ENCODE measurements around the gene RREB1.

Gene RREB1

DNA sequence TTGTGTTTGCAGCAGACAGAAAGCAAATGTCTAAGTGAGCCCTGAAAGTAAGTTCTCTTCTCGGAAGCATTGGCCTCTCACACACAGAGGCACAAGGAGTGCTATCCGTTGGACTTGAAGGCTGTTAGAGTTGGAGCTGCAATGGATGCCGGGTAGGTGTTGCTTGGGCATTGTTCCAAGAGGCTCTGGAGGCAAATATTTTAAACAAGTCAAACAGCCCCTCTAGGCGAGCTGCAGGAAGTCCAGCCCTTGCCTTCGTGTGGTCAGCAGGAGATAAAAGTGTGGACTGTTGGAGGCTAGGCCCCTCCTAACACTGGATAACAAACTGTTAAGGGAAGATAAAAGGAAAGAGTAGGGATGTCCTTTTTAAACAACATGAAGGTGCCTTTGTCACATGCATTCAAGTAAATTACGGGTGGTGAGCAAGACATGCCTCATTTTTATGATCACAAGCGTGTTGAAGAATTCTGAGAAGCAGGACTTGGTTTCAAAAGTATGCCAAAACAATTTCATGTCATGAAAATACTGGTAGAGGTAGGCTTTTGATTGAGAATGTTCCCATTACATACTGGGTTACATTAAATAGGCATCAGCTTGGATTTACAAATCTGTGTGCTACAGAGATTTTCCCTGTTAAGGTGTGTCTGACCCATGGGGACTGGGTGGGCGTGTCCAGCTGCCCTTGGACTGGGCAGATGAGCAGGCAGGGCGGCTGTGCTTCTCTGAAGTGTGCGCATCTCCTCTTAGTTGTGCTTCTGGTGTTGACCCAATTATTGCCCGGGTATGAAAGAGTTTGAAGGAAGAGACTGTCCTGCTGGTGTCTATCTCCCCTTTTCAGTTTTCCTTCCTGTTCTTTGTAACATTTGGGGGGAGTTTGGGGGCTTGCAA lies 57.5 kb downstream of the RREB1 start:
- no peaks in the 10 kb centered on the region for H3K9me2 ChIP-seq (replicated peaks; ENCODE audit: control insufficient read depth, low read length)
- H3K27ac ChIP-seq (ENCODE audit: low read depth, low read length), result no peak overlapping the region
- H3K36me3 ChIP-seq (ENCODE audit: control insufficient read depth, low read length), result no peaks in the 10 kb centered on the region
- H3K4me3 ChIP-seq (ENCODE audit: low read length), result no peak overlapping the region
- no peak overlapping the region for H3K4me2 ChIP-seq (ENCODE audit: low read length)
- H3K27me3 ChIP-seq (ENCODE audit: control insufficient read depth, low read length), result no peaks in the 10 kb centered on the region
- peaks cover 21% of the 10 kb centered on the region for H3K4me1 ChIP-seq (ENCODE audit: control insufficient read depth, low read length)
- peaks cover 32% of the 10 kb centered on the region for H4K20me1 ChIP-seq (ENCODE audit: control insufficient read depth, insufficient read depth, low read depth, low read length)
- H3K79me2 ChIP-seq (ENCODE audit: control insufficient read depth, low read length), result peaks cover 79% of the 10 kb centered on the region
- no peaks in the 10 kb centered on the region for H3K9me3 ChIP-seq (ENCODE audit: control insufficient read depth, insufficient read depth, low read length)
- TF ChIP-seq, protein P1, sequence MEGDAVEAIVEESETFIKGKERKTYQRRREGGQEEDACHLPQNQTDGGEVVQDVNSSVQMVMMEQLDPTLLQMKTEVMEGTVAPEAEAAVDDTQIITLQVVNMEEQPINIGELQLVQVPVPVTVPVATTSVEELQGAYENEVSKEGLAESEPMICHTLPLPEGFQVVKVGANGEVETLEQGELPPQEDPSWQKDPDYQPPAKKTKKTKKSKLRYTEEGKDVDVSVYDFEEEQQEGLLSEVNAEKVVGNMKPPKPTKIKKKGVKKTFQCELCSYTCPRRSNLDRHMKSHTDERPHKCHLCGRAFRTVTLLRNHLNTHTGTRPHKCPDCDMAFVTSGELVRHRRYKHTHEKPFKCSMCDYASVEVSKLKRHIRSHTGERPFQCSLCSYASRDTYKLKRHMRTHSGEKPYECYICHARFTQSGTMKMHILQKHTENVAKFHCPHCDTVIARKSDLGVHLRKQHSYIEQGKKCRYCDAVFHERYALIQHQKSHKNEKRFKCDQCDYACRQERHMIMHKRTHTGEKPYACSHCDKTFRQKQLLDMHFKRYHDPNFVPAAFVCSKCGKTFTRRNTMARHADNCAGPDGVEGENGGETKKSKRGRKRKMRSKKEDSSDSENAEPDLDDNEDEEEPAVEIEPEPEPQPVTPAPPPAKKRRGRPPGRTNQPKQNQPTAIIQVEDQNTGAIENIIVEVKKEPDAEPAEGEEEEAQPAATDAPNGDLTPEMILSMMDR (IDR thresholded peaks at IDR 0.05; ENCODE audit: low read depth, low read length, poor library complexity, severe bottlenecking), result no peak
- TF ChIP-seq EZH2phosphoT487 (IDR thresholded peaks at IDR 0.05; ENCODE audit: borderline replicate concordance, low read length), result no peak
- no peaks in the 10 kb centered on the region for H3F3A ChIP-seq (ENCODE audit: control insufficient read depth, insufficient read depth)

DNA sequence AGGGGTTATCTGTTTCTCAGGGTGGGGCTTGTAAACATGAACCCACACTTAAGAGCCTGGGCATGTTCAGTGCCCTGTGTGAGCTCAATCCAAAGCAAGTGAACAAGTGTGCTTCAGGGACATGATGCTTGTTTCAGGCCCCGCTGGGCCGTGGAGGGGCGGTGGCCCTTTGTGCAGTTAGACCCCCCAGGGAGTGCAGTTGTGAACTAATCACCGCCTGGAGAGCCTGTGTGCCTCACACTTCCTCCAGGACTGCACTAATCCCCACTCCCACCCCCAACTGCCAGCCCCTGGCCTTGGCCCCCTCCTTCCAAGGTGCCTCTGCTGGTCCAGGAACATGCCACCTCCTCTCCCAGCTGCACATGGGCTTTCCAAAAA lies 58.1 kb downstream of the RREB1 start:
- H3K36me3 ChIP-seq (ENCODE audit: control insufficient read depth, low read length), result no peaks in the 10 kb centered on the region
- no peaks in the 10 kb centered on the region for H3K9me2 ChIP-seq (replicated peaks; ENCODE audit: control insufficient read depth, low read length)
- peaks cover 79% of the 10 kb centered on the region for H3K79me2 ChIP-seq (ENCODE audit: control insufficient read depth, low read length)
- peaks cover 28% of the 10 kb centered on the region for H3K4me1 ChIP-seq (ENCODE audit: control insufficient read depth, low read length)
- no peaks in the 10 kb centered on the region for H3K9me3 ChIP-seq (ENCODE audit: control insufficient read depth, insufficient read depth, low read length)
- no peak for TF ChIP-seq EZH2phosphoT487 (IDR thresholded peaks at IDR 0.05; ENCODE audit: borderline replicate concordance, low read length)
- TF ChIP-seq, protein P1 (IDR thresholded peaks at IDR 0.05; ENCODE audit: low read depth, low read length, poor library complexity, severe bottlenecking), result no peak
- no peak overlapping the region for H3K27ac ChIP-seq (ENCODE audit: low read depth, low read length)
- H3K27me3 ChIP-seq (ENCODE audit: control insufficient read depth, low read length), result no peaks in the 10 kb centered on the region
- no peak overlapping the region for H3K4me2 ChIP-seq (ENCODE audit: low read length)
- peaks cover 33% of the 10 kb centered on the region for H4K20me1 ChIP-seq (ENCODE audit: control insufficient read depth, insufficient read depth, low read depth, low read length)
- H3K4me3 ChIP-seq (ENCODE audit: low read length), result no peak overlapping the region
- no peaks in the 10 kb centered on the region for H3F3A ChIP-seq (ENCODE audit: control insufficient read depth, insufficient read depth)

DNA sequence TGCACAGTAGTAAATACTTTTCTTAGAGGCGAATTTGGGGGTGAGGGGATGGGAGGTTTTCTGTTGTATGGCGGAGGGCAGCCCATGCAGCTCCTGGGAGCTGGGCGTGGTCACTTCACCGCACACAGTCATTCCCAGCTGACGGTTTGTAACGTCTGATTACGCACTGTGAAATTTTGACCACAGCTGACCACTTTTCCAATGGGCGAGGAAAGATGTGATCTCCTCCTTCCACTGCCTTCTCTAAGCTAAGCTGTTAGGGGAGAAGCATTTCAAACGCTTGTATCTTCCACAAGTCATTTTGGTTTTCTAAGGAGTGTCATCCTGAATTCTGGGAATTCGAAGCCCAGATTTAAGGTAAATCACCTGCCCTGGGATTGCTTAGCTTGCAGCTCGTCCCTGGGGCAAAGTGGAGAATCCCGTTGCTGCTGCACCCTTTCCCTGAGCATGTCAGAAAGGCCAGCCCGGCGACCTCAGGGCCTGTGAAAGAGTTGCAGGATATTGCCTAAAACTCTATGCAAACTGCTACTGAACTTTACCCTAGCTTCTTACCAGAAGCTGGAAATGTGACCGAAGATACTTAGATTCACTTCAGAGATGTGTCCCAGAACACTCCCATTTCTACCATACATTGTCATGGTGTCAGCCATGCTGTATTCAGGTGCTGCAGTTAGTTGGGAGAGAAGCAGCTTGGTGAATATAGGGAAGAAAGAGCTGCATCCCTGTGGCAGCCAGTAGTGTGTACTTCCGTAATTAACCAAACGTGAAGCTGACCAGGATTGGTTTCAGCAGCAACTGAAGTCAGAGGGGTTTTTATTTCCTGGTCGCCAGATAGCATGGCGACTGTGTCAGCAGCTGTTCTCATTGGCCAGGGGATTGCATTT lies 58.9 kb downstream of the RREB1 start:
- H3K9me3 ChIP-seq (ENCODE audit: control insufficient read depth, insufficient read depth, low read length), result no peaks in the 10 kb centered on the region
- no peak for TF ChIP-seq EZH2phosphoT487 (IDR thresholded peaks at IDR 0.05; ENCODE audit: borderline replicate concordance, low read length)
- TF ChIP-seq, protein P1 (IDR thresholded peaks at IDR 0.05; ENCODE audit: low read depth, low read length, poor library complexity, severe bottlenecking), result no peak
- H4K20me1 ChIP-seq (ENCODE audit: control insufficient read depth, insufficient read depth, low read depth, low read length), result peaks cover 32% of the 10 kb centered on the region
- no peaks in the 10 kb centered on the region for H3K9me2 ChIP-seq (replicated peaks; ENCODE audit: control insufficient read depth, low read length)
- H3K79me2 ChIP-seq (ENCODE audit: control insufficient read depth, low read length), result peaks cover 79% of the 10 kb centered on the region
- no peaks in the 10 kb centered on the region for H3K36me3 ChIP-seq (ENCODE audit: control insufficient read depth, low read length)
- peaks cover 36% of the 10 kb centered on the region for H3K4me1 ChIP-seq (ENCODE audit: control insufficient read depth, low read length)
- H3K27ac ChIP-seq (ENCODE audit: low read depth, low read length), result no peak overlapping the region
- H3F3A ChIP-seq (ENCODE audit: control insufficient read depth, insufficient read depth), result no peaks in the 10 kb centered on the region
- no peaks in the 10 kb centered on the region for H3K27me3 ChIP-seq (ENCODE audit: control insufficient read depth, low read length)
- H3K4me2 ChIP-seq (ENCODE audit: low read length), result no peak overlapping the region
- H3K4me3 ChIP-seq (ENCODE audit: low read length), result no peak overlapping the region
